Head of caudate nucleus (tissue), 42 donors: Measurements from ENCODE around the gene CRABP2.

ENCODE experiments used
- DNase-seq, 42 donors: peaks; one replicate each; pipeline versions ENCODE4 v3.0.0 to v3.0.0-alpha.2; 2020 to 2021; ENCODE audit warnings: mixed read lengths in 7 of 42
- intact Hi-C: fragments of 100-400 bp; cut with DNase I; formaldehyde crosslinking; loops from one replicate; pipeline ENCODE4 v1.15.0; 2022

CRABP2 gene

GRCh38 chr1:156696755-156697154 is 8.6 kb downstream of the CRABP2 start:
- intact Hi-C loops, result no loop called here
- DNase-seq, result no peak

GRCh38 chr1:156694690-156694962 is 10.8 kb downstream of the CRABP2 start:
- intact Hi-C loops, result no loop called here
- DNase-seq, result no peak

GRCh38 chr1:156693848-156694689 is 11.3 kb downstream of the CRABP2 start:
- intact Hi-C loops, result no loop called here
- no peak for DNase-seq

DNA sequence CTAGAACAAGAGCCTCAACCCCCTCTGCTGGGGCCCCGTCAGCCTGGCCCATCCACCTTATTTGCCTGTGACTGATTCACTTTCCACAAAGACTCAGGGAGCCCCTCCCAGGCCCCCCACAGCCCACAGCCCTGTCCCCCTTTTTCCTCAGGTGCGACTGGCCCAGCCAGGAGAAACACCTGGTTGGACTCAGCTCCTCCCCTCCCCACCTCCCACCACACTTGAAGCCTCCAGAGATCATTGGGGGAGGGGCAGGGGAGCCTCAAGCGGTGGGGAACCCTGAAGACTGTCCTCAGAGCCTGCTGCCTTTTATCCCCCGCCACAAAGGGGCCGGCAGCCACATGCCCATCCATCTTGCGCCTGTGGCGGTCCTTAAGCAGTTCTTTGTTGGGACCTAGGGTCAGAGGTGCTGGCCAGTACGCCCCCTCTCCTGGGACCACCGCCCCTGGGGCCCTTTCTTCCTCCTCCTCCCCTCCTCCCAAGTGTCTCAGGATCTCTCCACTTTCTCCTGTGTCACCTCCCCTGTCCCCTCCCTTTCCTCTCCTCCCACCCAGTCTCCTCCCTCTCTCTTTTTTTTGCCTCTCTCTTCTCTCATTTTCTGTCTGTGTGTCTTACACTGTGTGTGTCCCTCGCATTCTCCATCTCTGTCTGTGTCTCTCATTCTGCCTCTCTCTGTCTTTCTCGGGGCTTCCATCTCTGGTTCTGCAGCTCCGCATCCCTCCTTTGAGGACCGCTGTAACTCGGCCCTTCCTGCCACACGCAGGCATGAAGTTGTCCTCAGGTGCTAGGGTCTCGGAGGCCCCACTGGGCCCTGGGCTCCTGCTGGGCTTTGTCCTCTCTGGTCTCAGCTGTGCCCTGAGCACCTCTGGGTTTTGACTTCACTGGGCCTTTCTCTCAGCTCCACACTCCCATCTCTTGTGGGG is 12.2 kb downstream of the CRABP2 start:
- DNase-seq, result no peak
- intact Hi-C loops, result no loop called here

DNA sequence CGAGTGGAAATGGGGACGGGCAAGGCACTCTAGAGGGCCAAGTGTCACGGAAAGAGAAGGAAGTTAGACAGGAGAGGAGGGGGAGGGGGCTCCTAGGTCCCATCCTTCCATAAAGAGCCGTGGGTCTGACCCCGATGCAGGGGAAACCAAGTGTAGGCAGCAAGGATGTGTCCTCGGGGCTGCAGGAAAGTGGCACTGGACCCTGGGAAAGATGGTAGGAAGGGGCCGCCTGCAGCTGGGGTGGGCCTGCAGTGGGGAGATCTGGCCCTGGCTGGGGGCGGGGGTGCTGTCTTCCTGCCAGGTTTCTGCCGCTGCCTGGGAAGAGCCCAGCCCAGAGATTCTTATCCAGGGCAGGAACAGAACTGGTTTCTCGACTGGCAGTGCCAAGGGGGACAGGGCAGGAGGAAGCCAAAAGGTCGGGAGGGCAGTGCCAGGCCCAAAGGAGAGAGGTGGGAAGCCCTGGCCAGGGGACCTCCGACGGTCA is 12.9 kb downstream of the CRABP2 start:
- no peak for DNase-seq
- intact Hi-C loops, result no loop called here

- no peak for DNase-seq
- intact Hi-C loops, result no loop called here
Measured at GRCh38 chr1:156691665-156692440, 13.5 kb downstream of the CRABP2 start.

- intact Hi-C loops, result no loop called here
Measured at GRCh38 chr1:156691191-156691590, 14.2 kb downstream of the CRABP2 start.

DNA sequence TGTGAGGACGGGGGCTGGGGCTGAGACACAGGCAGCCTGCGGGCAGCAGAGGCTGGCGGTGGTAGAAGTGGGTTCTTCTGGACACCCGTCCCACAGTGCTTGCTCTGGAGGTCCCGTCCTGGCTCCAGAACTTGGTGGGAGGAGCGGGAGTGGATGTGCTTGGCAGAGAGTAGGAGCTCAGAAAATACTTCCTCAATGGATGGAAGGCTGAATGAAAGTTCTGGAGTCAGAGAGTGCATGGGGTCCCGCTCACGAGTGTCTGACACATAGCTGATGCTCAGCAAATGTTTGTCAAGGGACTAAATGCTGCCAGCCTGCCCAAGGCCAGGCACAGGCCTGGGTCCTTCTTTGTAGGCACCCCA is 14.7 kb downstream of the CRABP2 start:
- intact Hi-C loops, result no loop called here
- DNase-seq, result no peak

More at GRCh38 chr1:156691191-156691590, 14.2 kb downstream of the CRABP2 start:
- no peak for DNase-seq

DNA sequence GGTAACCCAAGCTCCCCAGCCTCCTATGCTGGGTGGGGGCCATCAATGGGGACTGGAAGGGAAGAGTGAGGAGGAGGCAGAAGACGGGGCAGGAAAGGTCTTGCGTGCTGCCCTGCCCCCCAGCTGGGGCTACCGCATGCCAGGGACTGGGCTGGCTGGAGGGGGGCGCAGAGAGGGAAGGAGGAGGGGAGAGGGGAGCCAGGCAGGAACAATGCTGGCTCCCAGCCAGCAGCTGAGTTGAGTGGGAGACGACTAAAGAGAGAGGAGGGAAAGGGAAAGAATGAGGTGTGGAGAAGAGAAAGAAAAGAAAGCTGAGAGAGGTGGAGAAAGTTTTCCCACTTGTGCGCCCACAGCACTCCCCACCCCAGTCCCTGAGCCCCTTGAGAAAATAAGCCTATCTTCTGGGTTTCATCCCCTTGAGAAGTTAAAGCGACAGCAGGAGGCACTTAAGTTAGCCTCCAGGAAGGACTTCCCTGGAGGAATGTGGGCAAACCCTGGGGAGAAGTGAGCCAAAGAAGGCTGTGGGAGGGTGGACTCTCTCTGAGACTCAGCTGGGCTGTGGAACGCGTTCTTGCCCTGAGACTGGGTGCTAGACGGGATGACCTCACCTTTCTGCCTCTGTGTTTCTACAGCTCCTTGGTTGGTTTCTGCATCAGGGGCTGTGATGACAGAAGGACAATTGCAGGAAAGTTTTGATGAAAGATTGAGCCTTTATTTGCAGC is 15.3 kb downstream of the CRABP2 start:
- intact Hi-C loops, result loop anchor here (5.0 kb wide), 1 partner anchor 37 kb away; the partner anchor contains the start of genes ISG20L2 and METTL25B
- no peak for DNase-seq

GRCh38 chr1:156689035-156689952 is 16.1 kb downstream of the CRABP2 start:
- intact Hi-C loops, result loop anchor here (5.0 kb wide), 1 partner anchor 38 kb away; the partner anchor contains the start of genes ISG20L2 and METTL25B
- DNase-seq, result peak; percentile 54 to 89 (median 76)

DNA sequence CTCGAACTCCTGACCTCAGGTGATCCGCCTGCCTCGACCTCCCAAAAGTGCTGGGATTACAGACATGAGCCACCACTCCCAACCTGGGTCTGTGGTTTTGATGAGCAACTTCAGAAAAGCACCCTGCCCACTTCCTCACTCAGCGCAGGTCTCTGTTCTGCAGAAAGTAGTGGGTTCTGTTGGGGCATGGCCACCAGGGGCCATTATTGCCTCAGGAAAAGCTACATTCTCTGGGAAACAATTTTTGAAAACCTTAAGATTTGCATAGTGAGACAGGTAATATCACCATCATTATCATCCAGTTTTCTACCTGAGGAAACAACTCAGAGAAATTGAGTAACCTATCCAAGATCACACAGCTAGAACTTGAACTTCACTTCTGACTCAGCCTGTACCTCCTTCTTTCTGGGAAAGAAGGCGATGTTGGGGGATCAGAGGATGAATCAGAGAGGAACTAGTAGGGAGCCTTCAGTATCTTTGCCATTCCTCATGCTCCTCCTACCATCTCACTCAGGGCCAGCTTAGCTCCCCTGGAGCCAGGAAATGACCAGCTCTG is 21.1 kb downstream of the CRABP2 start:
- intact Hi-C loops, result no loop called here
- no peak for DNase-seq

- intact Hi-C loops, result no loop called here
- DNase-seq, result no peak
Measured at GRCh38 chr1:156682166-156682890, 23.1 kb downstream of the CRABP2 start.

GRCh38 chr1:156681196-156681960 is 24.0 kb downstream of the CRABP2 start:
- intact Hi-C loops, result no loop called here
- no peak for DNase-seq

DNA sequence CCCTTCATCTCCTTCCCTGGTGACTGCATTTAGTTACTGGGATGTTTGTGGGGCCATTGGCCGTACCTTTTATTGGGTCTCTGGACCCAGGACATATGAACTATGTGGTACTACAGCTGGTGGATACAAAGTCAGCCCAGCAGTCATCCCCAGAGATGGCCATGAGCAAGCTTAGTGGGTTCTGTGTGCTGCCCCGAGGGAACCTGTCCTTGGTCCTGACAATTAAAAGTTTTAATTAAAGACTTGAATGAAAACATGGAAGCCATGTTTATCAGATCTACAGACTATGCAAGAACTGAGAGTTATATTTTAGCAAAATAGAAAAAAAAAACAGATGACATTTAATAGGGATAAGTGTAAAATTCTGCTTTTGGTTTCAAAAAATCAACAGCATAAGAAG is 25.3 kb downstream of the CRABP2 start:
- DNase-seq, result no peak
- intact Hi-C loops, result no loop called here

DNA sequence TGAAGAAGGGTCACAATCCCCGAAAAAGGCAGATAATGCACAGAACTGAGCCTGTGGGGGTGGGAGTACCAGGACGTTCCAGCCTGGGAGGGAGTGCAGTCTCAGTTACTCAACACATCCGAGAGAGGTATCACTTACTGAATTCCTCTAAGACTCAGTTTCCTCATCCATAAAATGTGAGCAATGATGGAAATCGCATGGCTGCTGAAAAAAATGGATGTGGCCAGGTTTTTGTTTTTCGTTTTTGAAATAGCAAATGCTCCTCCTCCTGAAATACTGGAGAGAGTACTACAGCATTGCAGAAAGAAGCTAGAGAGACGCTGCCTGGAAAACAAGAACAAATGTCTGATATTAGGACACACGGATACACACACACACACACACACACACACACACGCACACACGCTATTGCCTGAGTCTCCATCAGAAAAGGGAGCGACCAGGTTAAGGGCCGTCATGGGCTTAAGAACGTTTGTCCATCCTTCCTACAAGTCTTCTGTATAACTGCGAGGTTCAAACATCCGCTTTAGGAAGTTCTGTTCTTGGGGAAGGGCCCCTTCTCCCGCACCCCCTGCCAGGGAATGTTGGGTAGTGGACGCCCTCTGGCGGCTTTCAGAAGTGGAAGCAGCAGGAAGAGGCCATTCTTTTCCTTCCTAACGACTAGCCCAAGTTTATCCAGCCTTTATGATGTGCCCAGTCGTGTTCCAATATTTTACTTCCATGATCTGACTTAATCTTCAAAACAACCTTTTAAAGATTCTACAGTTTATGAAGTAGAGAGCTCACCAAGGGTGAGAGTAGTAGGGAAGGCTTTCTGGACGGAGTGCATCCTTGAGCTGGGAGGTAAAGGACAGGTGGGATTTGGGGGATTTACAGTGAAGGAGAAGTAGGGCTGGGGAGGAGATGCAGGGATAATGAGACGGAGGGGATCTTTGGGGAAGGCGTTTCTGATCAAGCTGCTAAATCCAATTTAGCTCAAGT is 27.5 kb downstream of the CRABP2 start:
- DNase-seq, result peak in 41 of 42 donors; percentile 58 to 92 (median 79)
- intact Hi-C loops, result loop anchor here (1.0 kb wide), 1 partner anchor 18 kb away; no protein-coding TSS in a partner anchor
